Measurements from ENCODE around the gene DCLK2.

GRCh38 chr4:150240011-150240410 lies 161.8 kb downstream of the DCLK2 start:
- TF ChIP-seq CTCF (IDR thresholded peaks at IDR 0.05; ENCODE audit: low read depth, low read length) (no peak), POLR2A (IDR thresholded peaks at IDR 0.05; ENCODE audit: extremely low read depth, insufficient read length) (no peak), MYC (IDR thresholded peaks at IDR 0.05; ENCODE audit: low read depth, low read length) (no peak)
